HG03460 (cell line): ENCODE data around the gene DNHD1.

ENCODE experiments used
- ATAC-seq: cut with Tn5 transposase; IDR thresholded peaks from one replicate; pipeline ENCODE4 v1.9.1; 2021; ENCODE audit not compliant: unreplicated experiment

DNHD1 gene

GRCh38 chr11:6531267-6531752, 34.2 kb downstream of the DNHD1 start:
- no peak for ATAC-seq

- ATAC-seq, result no peak
Observed at GRCh38 chr11:6538456-6538855, 41.4 kb downstream of the DNHD1 start.

GRCh38 chr11:6538945-6539344, 41.9 kb downstream of the DNHD1 start:
- ATAC-seq, result no peak

- ATAC-seq, result no peak
Observed at GRCh38 chr11:6539748-6540268, 42.7 kb downstream of the DNHD1 start.

GRCh38 chr11:6541356-6541755, 44.3 kb downstream of the DNHD1 start:
- no peak for ATAC-seq

- no peak for ATAC-seq
Observed at GRCh38 chr11:6542727-6543126, 45.6 kb downstream of the DNHD1 start.

GRCh38 chr11:6544921-6545850, 48.1 kb downstream of the DNHD1 start:
- ATAC-seq, result no peak

- no peak for ATAC-seq
Observed at GRCh38 chr11:6545917-6546605, 49.0 kb downstream of the DNHD1 start.

- ATAC-seq, result no peak
Observed at GRCh38 chr11:6546735-6547134, 49.7 kb downstream of the DNHD1 start.

- no peak for ATAC-seq
Observed at GRCh38 chr11:6547177-6547576, 50.1 kb downstream of the DNHD1 start.

GRCh38 chr11:6548121-6548520, 51.0 kb downstream of the DNHD1 start:
- no peak for ATAC-seq

GRCh38 chr11:6548641-6549040, 51.6 kb downstream of the DNHD1 start:
- no peak for ATAC-seq

- no peak for ATAC-seq
Observed at GRCh38 chr11:6553634-6554033, 56.6 kb downstream of the DNHD1 start.

- ATAC-seq, result no peak
Observed at GRCh38 chr11:6554828-6555706, 58.0 kb downstream of the DNHD1 start.

- ATAC-seq, result no peak
Observed at GRCh38 chr11:6556139-6556949, 59.3 kb downstream of the DNHD1 start.

- no peak for ATAC-seq
Observed at GRCh38 chr11:6557063-6557462, 60.0 kb downstream of the DNHD1 start.

- ATAC-seq, result no peak
Observed at GRCh38 chr11:6557761-6558674, 60.9 kb downstream of the DNHD1 start.

GRCh38 chr11:6559369-6559768, 62.3 kb downstream of the DNHD1 start:
- ATAC-seq, result no peak

- ATAC-seq, result no peak
Observed at GRCh38 chr11:6561288-6561687, 64.2 kb downstream of the DNHD1 start.
